ENCODE measurements around the gene BMP6. TPM values are rescaled to one million over a fixed set of nuclear protein-coding genes. Genes with fewer than 3 reads are reported as not detected.

BMP6 gene
- total and polyA plus RNA-seq, 2 donors: 0.19 to 0.82 TPM

Other genes starting within 250 kb of the BMP6 start
- gene DSP, start 184.4 kb upstream of the BMP6 start, total RNA-seq: 40.7 TPM
- 64.6 TPM for gene DSP, start 184.4 kb upstream of the BMP6 start, polyA plus RNA-seq
- gene SNRNP48, start 135.9 kb upstream of the BMP6 start, total RNA-seq: 9.6 TPM
- gene SNRNP48, start 135.9 kb upstream of the BMP6 start, polyA plus RNA-seq: 9.7 TPM
- 36.9 TPM for gene TXNDC5, start 184.7 kb downstream of the BMP6 start, total RNA-seq
- 25.3 TPM for gene TXNDC5, start 184.7 kb downstream of the BMP6 start, polyA plus RNA-seq